GM19467 (cell line): ENCODE results near the gene EFNA5.

Experiments
- ATAC-seq: cut with Tn5 transposase; IDR thresholded peaks from one replicate; pipeline ENCODE4 v1.9.1; 2021; ENCODE audit warnings: mild to moderate bottlenecking, moderate library complexity; ENCODE audit not compliant: unreplicated experiment

EFNA5 gene

DNA sequence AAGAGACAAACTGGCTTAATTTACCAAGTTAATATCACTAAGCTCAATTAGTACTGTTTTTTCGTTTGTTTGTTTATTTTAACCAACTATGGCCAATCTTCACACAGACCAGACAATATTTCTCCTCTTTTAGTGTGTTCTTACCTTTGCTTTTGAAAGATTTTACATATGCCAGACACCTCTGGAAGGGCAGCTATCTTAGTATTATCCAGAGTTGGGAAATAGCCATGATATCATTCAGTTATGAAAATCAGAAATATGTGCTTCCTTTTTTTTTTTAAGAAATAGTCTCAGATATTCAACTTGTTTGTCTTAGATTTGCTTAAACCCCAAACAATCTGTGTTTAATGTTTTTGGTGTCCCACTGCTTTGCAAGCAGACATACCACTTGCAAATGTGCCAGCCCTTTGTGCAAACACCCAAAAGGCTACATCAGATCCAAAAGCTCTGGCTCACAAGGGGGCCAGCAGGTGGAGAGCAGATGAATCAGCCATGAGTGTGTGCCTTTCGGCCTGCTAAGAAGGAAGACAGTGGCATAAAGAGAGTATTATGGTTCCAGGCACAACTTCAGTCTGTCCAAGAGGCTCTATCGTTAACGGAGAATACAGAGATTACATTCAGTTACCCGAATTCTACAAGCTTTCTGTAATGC lies 147.6 kb downstream of the EFNA5 start:
- ATAC-seq, result no peak

GRCh38 chr5:107522456-107522855 lies 148.3 kb downstream of the EFNA5 start:
- ATAC-seq, result no peak

GRCh38 chr5:107519900-107520354 lies 150.8 kb downstream of the EFNA5 start:
- no peak for ATAC-seq

DNA sequence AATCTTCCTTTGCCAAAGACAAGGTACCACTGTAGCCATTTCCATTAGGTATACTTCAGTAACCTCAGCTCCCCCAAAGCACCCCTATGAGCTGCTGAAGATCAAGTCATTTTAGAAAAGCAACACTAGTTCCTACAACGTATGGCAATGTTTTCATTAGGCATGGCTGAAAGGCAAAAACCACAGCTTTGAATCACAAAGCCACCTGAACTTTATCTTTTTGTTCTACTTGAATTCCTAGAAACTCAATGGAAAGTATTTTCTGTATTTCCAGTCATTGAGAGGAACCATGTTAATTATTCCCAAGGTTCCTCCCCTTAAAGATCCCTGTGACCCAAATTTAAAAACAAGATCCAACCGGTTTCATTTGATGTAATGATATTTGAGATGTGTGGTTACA lies 152.1 kb downstream of the EFNA5 start:
- ATAC-seq, result no peak

DNA sequence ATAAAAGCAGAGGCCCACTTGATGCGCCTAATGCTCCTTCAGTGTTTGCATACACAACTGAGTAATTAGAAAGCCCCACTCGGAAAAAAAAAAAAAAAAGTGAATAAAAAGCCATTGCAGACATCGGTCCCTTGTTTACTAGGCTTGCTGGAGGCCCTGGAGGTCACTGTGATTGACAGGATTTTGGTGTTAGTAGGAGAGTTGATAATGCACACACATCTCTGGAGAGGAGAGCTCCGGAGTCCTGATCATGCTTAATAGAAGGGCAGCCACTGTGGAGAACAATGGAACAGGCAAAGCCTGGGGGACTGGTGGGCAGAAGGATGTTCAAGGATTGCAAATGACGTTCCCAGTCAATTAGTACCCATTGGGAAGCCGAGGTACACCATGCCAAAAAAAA lies 152.5 kb downstream of the EFNA5 start:
- no peak for ATAC-seq

GRCh38 chr5:107517185-107518033 lies 153.3 kb downstream of the EFNA5 start:
- no peak for ATAC-seq

DNA sequence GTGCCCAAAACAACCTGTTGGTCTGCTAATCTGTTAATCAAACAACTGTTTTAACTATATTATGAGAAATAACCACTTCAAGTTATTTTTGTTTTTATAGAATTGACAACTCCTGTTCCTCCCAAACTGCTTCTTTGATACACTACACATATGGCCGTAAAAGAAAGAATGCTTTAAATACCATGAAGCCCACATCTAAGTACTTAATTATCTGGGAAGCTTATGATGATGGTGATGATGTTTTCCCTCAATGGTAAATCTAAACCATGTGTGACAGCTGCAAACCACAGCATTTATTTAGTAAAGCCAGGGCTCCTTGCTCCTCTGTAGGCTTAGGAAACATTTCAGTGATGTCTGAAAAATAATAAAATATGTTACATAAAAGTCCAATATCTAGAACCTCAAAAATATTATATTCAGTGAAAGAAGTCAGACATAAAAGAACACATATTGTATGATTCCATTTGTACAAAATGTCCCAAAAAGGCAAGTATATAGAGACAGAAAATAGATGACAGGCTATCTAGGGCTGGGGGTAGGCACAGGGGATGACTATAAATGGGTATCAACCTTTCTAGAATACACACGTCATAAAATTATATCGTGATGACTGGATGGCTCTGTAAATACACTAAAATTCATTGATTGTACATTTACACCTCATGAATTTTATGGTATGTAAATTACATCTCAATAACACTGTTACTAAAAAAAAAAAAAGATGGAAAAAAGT lies 154.1 kb downstream of the EFNA5 start:
- ATAC-seq, result no peak

DNA sequence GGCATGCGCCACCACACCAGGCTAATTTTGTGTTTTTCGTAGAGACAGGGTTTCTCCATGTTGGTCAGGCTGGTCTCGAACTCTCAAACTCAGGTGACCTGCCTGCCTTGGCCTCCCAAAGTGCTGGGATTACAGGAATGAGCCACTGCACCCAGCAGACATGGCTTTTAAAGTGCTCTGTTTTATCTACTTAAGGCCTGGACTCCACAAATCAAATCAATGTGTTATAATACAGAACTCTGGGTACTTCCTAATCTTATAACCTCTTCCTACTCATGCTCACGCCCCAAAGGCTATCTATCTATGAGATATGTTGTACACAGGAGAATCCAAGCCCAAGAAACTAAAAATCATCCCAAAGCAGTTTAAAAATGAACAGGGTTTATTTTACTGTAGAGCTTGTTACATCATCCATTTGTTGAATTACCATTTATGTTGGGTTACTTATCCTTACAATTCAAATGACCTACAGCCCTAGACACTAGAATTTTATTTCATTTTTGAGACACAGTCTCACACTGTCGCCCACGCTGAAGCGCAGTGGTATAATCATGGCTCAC lies 155.1 kb downstream of the EFNA5 start:
- ATAC-seq, result no peak

DNA sequence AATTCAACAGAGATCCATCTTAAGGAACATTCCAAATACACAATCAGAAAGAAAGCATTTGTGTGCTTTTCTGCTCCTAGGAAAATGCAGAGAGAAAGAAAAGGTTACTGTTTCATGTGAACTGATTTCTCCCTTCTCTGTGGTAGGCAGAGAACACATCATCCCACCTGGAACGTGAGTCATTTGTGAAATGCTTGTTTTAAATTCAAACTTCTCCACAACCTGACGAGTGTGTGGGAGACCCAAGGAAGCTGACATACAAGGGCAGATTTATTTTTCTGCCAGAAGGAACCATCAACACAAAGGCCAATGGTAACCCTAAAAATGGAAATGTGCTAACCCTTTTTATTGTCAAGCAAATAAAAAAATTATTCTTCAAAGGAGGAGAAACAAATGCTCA lies 156.4 kb downstream of the EFNA5 start:
- no peak for ATAC-seq

DNA sequence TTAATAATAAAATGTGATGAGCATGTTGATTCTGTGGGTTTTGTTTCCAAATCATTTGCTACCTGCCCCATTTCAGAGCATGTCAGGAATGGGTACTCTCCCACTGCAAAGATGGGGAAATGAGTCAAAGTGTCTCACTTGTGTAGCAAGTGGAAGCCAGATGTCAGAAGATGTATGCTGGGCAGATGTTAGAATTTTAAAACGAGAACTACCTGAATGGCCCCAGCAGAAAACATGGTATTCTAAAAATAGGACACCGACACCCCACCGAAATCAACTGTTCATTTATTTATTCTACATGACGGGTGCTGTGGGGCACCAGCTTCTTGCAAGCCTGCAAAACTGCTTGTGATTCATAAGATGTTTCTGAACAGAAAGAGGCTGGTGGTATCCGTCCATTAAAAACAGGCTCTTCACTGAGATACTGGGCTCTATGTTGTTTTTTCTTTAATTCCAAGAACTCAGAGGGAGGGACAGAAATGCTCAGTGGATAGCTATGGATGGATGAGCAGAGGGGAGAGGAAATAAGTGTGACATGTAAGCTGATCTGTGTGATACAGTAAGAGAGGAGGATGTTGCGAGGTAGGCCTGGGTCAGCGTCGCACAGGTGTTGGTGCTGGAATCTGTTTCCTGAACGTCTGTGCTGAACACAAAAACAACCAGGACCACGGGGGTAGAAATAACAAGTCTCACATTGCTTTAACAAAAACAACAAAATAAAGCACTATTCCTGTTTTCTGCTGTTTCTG lies 157.2 kb downstream of the EFNA5 start:
- ATAC-seq, result no peak

DNA sequence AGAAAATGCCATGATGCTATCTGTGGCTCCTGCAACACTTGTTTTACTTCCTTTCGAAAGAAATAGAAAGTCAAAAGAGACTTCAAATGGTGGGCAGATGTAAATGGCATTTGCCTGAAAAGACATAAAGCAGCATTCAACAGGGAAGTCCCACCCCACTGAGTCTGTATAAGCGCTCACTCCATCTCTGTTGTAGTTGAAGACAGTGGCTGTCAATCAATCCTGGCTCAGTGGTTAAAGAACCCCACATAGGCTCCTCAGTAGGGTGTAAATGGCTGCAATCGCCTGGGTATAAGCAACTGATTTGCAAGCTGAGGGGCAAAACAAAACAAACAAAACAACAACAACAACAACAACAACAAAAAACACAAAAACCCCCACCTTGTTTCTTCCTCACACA lies 158.7 kb downstream of the EFNA5 start:
- ATAC-seq, result no peak

- no peak for ATAC-seq
Observed at GRCh38 chr5:107510125-107510524, 160.6 kb downstream of the EFNA5 start.

- no peak for ATAC-seq
Observed at GRCh38 chr5:107508097-107508496, 162.6 kb downstream of the EFNA5 start.

DNA sequence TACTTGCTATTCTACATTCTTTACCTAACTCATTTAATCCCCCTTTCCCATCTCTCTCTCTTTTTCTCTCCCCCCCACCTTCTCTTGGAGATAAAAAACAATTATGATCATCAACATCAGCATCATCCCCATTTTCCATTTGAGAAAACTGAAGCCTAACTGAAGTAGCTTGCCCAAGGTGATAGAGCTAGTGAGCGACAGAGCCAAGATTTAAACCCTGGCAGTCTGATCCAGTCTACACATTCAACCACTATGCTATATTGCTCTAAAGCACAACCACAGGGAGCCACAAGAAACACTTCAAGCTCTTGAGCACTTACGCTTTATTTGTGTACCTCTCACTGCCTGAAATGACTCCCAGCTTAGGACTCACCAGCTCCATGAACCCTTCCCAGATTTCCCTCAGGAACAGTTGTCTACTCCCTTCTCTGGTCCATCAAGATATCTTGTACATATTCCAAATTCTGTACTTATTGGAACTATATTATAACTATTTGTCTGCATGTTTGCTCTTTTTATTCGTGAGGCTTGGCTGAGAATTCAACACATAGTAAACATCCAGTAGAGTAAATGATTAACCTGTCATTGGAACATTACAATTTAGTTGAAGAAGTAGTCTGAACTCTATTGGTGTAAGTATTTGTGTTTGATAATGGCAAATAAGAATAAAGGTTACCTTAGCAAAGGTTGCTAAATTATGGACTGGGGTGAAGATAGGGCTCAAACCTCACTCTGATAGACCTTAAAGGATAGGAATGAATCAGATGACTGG lies 164.8 kb downstream of the EFNA5 start:
- ATAC-seq, result no peak

GRCh38 chr5:107504424-107504823 lies 166.3 kb downstream of the EFNA5 start:
- no peak for ATAC-seq

DNA sequence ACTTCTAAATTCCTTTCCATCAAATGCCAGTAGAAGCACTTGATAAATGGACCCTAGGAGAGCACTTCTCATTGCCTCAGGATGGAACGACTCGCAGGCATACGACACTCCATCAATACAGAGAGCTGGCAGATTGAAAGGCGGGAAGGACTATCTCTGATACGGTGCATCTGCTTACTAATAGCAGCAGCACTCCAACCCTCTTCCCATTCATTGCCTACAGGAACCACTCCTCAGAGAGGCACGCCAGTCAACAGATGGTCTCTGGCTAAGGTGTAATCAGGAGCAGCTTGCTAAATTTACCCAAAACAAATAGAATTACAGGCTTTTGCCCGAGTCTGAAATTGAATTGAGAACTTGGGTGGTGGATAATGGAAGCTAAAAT lies 168.1 kb downstream of the EFNA5 start:
- ATAC-seq, result no peak

DNA sequence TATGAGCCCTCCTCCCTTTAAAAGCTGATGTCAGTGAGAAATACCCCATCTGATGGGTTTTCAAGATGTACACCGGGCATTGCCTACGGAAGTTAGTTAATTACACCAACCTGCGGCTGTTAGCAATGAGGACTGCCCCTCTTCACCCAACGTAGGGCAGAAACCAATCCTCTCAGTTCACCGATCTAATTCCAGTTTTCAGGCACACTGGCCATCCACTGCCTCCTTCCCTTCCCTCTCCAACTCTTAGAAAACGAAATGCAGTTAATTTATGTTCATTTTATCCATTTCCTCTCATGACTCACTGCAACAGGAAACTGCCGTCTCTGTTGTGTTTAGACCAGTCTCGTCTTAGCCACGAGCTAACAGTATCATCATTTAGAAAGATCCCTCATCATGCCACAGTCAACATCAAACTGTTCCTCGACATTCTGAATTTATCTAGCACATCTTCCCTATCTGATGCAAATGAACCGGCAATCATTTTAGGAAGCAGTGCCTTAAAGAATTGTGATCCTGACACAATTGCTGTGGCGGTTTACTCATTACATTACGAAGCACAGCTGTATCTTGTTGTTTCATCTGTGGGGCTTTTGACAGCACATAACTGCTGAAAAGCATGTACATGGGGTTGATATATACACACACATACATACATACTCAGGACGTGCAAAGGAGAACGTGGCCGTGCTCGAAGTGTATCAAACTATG lies 168.6 kb downstream of the EFNA5 start:
- no peak for ATAC-seq

GRCh38 chr5:107500840-107501239 lies 169.9 kb downstream of the EFNA5 start:
- ATAC-seq, result no peak

GRCh38 chr5:107500347-107500746 lies 170.4 kb downstream of the EFNA5 start:
- ATAC-seq, result no peak
